ENCODE measurements around the gene HCFC1R1. TPM values are rescaled to one million over a fixed set of nuclear protein-coding genes. Genes with fewer than 3 reads are reported as not detected.

The HCFC1R1 gene
- total RNA-seq, 1 experiment from 2014 or later, result 46.6 TPM

DNA sequence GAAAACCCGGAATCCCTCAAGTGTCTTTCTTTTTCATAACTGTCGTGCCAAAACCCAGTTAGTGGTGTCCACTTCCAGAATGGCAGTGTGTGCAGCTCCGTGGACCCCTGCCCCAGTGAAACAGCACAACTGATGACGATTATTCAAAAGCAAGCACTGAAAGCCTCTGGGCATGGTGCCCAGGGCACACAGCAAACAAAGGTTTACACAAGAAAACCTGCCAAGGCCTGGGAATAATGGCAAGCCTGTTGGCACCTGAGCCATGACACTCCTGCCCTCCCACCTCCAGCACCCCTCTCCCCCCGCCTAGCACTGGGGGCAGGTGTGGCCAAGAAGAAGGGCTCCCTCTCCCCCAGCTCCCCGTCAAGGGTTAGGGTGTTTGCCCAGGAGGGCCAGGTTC is 46.3 kb downstream of the HCFC1R1 start:
- no peak overlapping the region for H3K27ac ChIP-seq (ENCODE audit: low read depth, low read length, poor library complexity, severe bottlenecking)
- peaks cover 42% of the 10 kb centered on the region for H3K36me3 ChIP-seq (ENCODE audit: insufficient read depth, low read length, poor library complexity, severe bottlenecking)
- no peak for TF ChIP-seq EZH2 (IDR thresholded peaks at IDR 0.05; ENCODE audit: borderline replicate concordance, low read depth, low read length, poor library complexity, severe bottlenecking)
- no peaks in the 10 kb centered on the region for H3K27me3 ChIP-seq (replicated peaks; ENCODE audit: insufficient read depth, low read depth, low read length, poor library complexity)
- H3K9me3 ChIP-seq (ENCODE audit: low read depth, low read length, poor library complexity, severe bottlenecking), result no peaks in the 10 kb centered on the region
- POLR2A ChIA-PET (ENCODE audit: low non-redundant PET), result no interaction called here
- intact Hi-C loops (cut with micrococcal nuclease; ENCODE audit: unreplicated experiment), result no loop called here
- no peak for DNase-seq (ENCODE audit: low spot score)
- H3K4me3 ChIP-seq (ENCODE audit: low read depth, low read length, poor library complexity, severe bottlenecking), result no peak overlapping the region
- peaks cover 16% of the 10 kb centered on the region for H3K4me1 ChIP-seq (ENCODE audit: insufficient read depth, low read length, poor library complexity, severe bottlenecking)
- CTCF ChIA-PET, result no interaction called here
- BruUV-seq (replicated peaks), result no TSS peak

DNA sequence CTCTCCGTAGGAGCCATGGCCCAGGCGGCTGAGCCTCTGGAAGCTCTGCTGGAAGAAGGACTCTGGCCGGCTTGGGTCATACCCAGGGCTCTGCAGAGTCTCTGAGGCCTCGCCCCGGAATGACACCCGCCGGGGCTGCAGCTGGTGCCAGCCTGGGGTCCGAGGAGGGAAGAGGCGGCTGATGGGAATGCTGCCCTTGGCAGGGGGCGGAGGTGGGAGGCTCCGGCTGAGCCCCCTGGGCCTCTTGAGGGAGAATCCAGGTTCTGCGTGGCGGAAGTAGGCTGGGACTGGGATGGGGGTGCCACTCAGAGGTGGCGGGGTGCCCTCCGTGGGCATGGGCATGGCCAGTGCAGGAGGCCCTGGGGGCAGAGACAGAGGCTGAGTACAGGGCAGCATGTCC is 47.1 kb downstream of the HCFC1R1 start:
- H3K9me3 ChIP-seq (ENCODE audit: low read depth, low read length, poor library complexity, severe bottlenecking), result no peaks in the 10 kb centered on the region
- CTCF ChIA-PET, result no interaction called here
- POLR2A ChIA-PET (ENCODE audit: low non-redundant PET), result no interaction called here
- peaks cover 49% of the 10 kb centered on the region for H3K36me3 ChIP-seq (ENCODE audit: insufficient read depth, low read length, poor library complexity, severe bottlenecking)
- intact Hi-C loops (cut with micrococcal nuclease; ENCODE audit: unreplicated experiment), result no loop called here
- H3K27ac ChIP-seq (ENCODE audit: low read depth, low read length, poor library complexity, severe bottlenecking), result no peak overlapping the region
- no peak for DNase-seq (ENCODE audit: low spot score)
- no peak overlapping the region for H3K4me3 ChIP-seq (ENCODE audit: low read depth, low read length, poor library complexity, severe bottlenecking)
- peaks cover 21% of the 10 kb centered on the region for H3K4me1 ChIP-seq (ENCODE audit: insufficient read depth, low read length, poor library complexity, severe bottlenecking)
- TF ChIP-seq EZH2 (IDR thresholded peaks at IDR 0.05; ENCODE audit: borderline replicate concordance, low read depth, low read length, poor library complexity, severe bottlenecking), result no peak
- no peak for TF ChIP-seq CTCF (conservative IDR thresholded peaks at IDR 0.05; ENCODE audit: low read depth, low read length)
- H3K27me3 ChIP-seq (replicated peaks; ENCODE audit: insufficient read depth, low read depth, low read length, poor library complexity), result no peaks in the 10 kb centered on the region
- no TSS peak for BruUV-seq (replicated peaks)

DNA sequence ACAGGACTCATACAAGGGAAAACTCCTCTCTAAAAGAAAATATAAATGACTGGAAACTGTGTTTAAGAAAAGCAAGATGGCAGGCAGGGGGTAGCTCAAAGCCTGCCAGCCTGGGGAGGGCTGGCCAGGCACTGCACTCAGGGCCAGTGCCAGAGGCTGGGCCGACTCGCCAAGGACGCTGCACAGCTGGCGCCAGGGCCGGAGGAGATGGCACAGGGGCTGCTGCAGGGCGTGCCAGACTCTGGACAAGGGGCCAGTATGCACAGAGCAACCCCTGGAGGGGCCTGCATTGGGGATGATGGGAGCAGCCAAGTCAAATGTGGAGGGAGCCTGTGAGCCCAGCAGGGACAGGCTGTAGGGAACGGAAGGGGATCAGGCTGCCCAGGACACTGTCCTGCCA is 47.5 kb downstream of the HCFC1R1 start:
- no TSS peak for BruUV-seq (replicated peaks)
- CTCF ChIA-PET, result no interaction called here

More for the DNA sequence above, 47.5 kb downstream of the HCFC1R1 start:
- H3K36me3 ChIP-seq (ENCODE audit: insufficient read depth, low read length, poor library complexity, severe bottlenecking), result peaks cover 50% of the 10 kb centered on the region
- TF ChIP-seq CTCF (conservative IDR thresholded peaks at IDR 0.05; ENCODE audit: low read depth, low read length), result no peak
- no peak for TF ChIP-seq EZH2 (IDR thresholded peaks at IDR 0.05; ENCODE audit: borderline replicate concordance, low read depth, low read length, poor library complexity, severe bottlenecking)
- H3K27ac ChIP-seq (ENCODE audit: low read depth, low read length, poor library complexity, severe bottlenecking), result no peak overlapping the region
- no peak for DNase-seq (ENCODE audit: low spot score)
- POLR2A ChIA-PET (ENCODE audit: low non-redundant PET), result no interaction called here
- intact Hi-C loops (cut with micrococcal nuclease; ENCODE audit: unreplicated experiment), result no loop called here
- no peaks in the 10 kb centered on the region for H3K9me3 ChIP-seq (ENCODE audit: low read depth, low read length, poor library complexity, severe bottlenecking)
- peaks cover 21% of the 10 kb centered on the region for H3K4me1 ChIP-seq (ENCODE audit: insufficient read depth, low read length, poor library complexity, severe bottlenecking)
- H3K27me3 ChIP-seq (replicated peaks; ENCODE audit: insufficient read depth, low read depth, low read length, poor library complexity), result no peaks in the 10 kb centered on the region
- no peak overlapping the region for H3K4me3 ChIP-seq (ENCODE audit: low read depth, low read length, poor library complexity, severe bottlenecking)

Data from A673 (cell line).